ENCODE measurements around the gene TNNI2. TPM values are rescaled to one million over a fixed set of nuclear protein-coding genes. Genes with fewer than 3 reads are reported as not detected.

The TNNI2 gene
- total and polyA plus RNA-seq, 7 donors = 985 to 6,537 (median 2,859) TPM

GRCh38 chr11:1869427-1870325 lies 30.9 kb downstream of the TNNI2 start:
- H3K4me1 ChIP-seq = peaks cover 6% of the 10 kb centered on the region
- peak overlapping the region; percentile 56 for H3K4me3 ChIP-seq
- H3K27ac ChIP-seq = peak overlapping the region; percentile 9
- H3K27me3 ChIP-seq (ENCODE audit: insufficient read depth in 3 of 3, low read length in 2 of 3) = peaks cover 0 to 45% (median 20%) of the 10 kb centered on the region in 3 donors
- peak; percentile 22 for TF ChIP-seq CTCF (IDR thresholded peaks at IDR 0.05)
- H3K9me3 ChIP-seq = no peaks in the 10 kb centered on the region
- DNase-seq = peak; percentile 63 to 73
- intact Hi-C loops (cut with DNase I) = no loop called here
- H3K36me3 ChIP-seq (ENCODE audit: insufficient read depth in 1 of 2, low read depth in 1 of 2) = no peaks in the 10 kb centered on the region
- WGBS, 3 donors = 17 to 26% (median 18%) methylated on average over 29 to 34 of the region's 34 CpGs
- ATAC-seq = peak; percentile 32 to 61 (median 50)

- intact Hi-C loops (cut with DNase I) = no loop called here
- DNase-seq (no peak), ATAC-seq (peak in 2 of 4 donors; percentile 2 to 8)
- no peaks in the 10 kb centered on the region for H3K4me1 ChIP-seq
- H3K27me3 ChIP-seq (ENCODE audit: insufficient read depth in 3 of 3, low read length in 2 of 3) = peaks cover 0 to 51% (median 21%) of the 10 kb centered on the region in 3 donors
- WGBS, 3 donors = 20 to 28% (median 27%) methylated on average over 10 to 12 of the region's 12 CpGs
- H3K27ac ChIP-seq = peak overlapping the region; percentile 30
- H3K9me3 ChIP-seq = no peaks in the 10 kb centered on the region
- H3K4me3 ChIP-seq = peak overlapping the region; percentile 56
- H3K36me3 ChIP-seq (ENCODE audit: insufficient read depth in 1 of 2, low read depth in 1 of 2) = no peaks in the 10 kb centered on the region
- TF ChIP-seq CTCF (IDR thresholded peaks at IDR 0.05) = no peak
Measured at GRCh38 chr11:1870326-1870696, 31.5 kb downstream of the TNNI2 start.

GRCh38 chr11:1870721-1871466 lies 32.1 kb downstream of the TNNI2 start:
- peak overlapping the region; percentile 56 for H3K4me3 ChIP-seq
- H3K27me3 ChIP-seq (ENCODE audit: insufficient read depth in 3 of 3, low read length in 2 of 3) = peaks cover 0 to 54% (median 23%) of the 10 kb centered on the region in 3 donors
- H3K4me1 ChIP-seq = peaks cover 3% of the 10 kb centered on the region
- peak; percentile 37 to 73 (median 66) for ATAC-seq
- H3K9me3 ChIP-seq = no peaks in the 10 kb centered on the region
- no peaks in the 10 kb centered on the region for H3K36me3 ChIP-seq (ENCODE audit: insufficient read depth in 1 of 2, low read depth in 1 of 2)
- intact Hi-C loops (cut with DNase I) = no loop called here
- DNase-seq = peak; percentile 55 to 72
- peak overlapping the region; percentile 30 for H3K27ac ChIP-seq
- TF ChIP-seq CTCF (IDR thresholded peaks at IDR 0.05) = no peak
- 13 to 31% (median 15%) methylated on average over 45 to 50 of the region's 50 CpGs for WGBS, 3 donors

DNA sequence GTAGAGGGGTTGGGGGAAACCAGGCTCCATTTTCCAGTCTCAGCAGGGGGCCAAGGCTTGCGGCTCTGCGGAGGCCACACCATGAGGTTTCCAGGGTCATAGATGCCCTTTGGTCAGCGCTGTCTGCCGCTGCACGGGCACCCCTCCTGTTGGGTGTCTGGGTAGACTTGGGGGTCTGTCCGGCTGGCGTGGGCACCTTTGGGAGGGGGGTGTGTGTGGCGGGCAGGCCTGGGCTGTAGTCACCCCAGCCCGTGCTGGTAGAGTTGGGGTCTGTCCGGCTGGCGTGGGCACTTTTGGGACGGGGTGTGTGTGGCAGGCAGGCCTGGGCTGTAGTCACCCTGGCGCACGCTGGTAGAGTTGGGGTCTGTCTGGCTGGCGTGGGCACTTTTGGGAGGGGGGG lies 32.8 kb downstream of the TNNI2 start:
- peak overlapping the region; percentile 30 for H3K27ac ChIP-seq
- intact Hi-C loops (cut with DNase I) = no loop called here
- 37 to 65% (median 44%) methylated on average over 15 of the region's 15 CpGs for WGBS, 3 donors
- peaks cover 9% of the 10 kb centered on the region for H3K4me1 ChIP-seq
- ATAC-seq (no peak), DNase-seq (no peak)
- peak overlapping the region; percentile 56 for H3K4me3 ChIP-seq
- no peaks in the 10 kb centered on the region for H3K9me3 ChIP-seq
- H3K27me3 ChIP-seq (ENCODE audit: insufficient read depth in 3 of 3, low read length in 2 of 3) = peaks cover 0 to 54% (median 23%) of the 10 kb centered on the region in 3 donors
- H3K36me3 ChIP-seq (ENCODE audit: insufficient read depth in 1 of 2, low read depth in 1 of 2) = no peaks in the 10 kb centered on the region
- no peak for TF ChIP-seq CTCF (IDR thresholded peaks at IDR 0.05)

All from psoas muscle (tissue), 8 donors.